ENCODE measurements around the gene TP63. TPM values are rescaled to one million over a fixed set of nuclear protein-coding genes. Genes with fewer than 3 reads are reported as not detected.

The TP63 gene
- polyA plus RNA-seq, 2 of the 4 experiments (the other 2 are of a cell fraction), result 1.5 to 5.4 TPM

DNA sequence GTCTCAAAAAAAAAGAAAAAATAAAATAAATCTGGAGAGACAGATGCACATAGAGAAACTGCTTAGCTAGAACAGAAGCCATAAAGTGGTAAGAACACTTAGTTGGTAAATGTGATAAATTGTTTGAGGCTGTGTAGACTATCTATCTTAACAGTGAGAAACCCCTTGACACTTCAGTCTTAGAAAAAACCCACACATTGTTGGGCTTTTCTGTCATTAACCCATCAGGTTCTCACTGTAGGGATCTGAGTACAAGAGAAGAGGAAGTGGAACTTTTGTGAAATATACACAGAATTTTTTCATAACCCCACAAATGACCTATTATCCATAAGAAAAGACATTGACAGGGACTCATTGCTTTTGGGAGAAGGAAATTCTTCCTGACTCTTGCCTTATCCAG lies 24.4 kb downstream of the TP63 start:
- Histone ChIP-seq H3K9me3 (peaks cover 10% of the 10 kb centered on the region; the same call in 2 of the 3 replicates), H3K27ac (no peak overlapping the region), H3K4me3 (no peak overlapping the region), H3K4me2 (no peak overlapping the region), H3K4me1 (no peaks in the 10 kb centered on the region)
- ATAC-seq, result no peak
- DNase-seq (ENCODE audit: low read depth in 1 of 2, low spot score in 1 of 2), result no peak
- ChIA-PET POLR2A (no interaction called here), CTCF (no interaction called here)
- TF ChIP-seq JUN (IDR thresholded peaks at IDR 0.05) (no peak), TP53 (CRISPR knock-in tag; IDR thresholded peaks at IDR 0.05) (no peak), CEBPB (IDR thresholded peaks at IDR 0.05) (no peak)
- TF ChIP-seq, protein P1, sequence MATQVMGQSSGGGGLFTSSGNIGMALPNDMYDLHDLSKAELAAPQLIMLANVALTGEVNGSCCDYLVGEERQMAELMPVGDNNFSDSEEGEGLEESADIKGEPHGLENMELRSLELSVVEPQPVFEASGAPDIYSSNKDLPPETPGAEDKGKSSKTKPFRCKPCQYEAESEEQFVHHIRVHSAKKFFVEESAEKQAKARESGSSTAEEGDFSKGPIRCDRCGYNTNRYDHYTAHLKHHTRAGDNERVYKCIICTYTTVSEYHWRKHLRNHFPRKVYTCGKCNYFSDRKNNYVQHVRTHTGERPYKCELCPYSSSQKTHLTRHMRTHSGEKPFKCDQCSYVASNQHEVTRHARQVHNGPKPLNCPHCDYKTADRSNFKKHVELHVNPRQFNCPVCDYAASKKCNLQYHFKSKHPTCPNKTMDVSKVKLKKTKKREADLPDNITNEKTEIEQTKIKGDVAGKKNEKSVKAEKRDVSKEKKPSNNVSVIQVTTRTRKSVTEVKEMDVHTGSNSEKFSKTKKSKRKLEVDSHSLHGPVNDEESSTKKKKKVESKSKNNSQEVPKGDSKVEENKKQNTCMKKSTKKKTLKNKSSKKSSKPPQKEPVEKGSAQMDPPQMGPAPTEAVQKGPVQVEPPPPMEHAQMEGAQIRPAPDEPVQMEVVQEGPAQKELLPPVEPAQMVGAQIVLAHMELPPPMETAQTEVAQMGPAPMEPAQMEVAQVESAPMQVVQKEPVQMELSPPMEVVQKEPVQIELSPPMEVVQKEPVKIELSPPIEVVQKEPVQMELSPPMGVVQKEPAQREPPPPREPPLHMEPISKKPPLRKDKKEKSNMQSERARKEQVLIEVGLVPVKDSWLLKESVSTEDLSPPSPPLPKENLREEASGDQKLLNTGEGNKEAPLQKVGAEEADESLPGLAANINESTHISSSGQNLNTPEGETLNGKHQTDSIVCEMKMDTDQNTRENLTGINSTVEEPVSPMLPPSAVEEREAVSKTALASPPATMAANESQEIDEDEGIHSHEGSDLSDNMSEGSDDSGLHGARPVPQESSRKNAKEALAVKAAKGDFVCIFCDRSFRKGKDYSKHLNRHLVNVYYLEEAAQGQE (IDR thresholded peaks at IDR 0.05), result no peak
- TF ChIP-seq, protein P2, sequence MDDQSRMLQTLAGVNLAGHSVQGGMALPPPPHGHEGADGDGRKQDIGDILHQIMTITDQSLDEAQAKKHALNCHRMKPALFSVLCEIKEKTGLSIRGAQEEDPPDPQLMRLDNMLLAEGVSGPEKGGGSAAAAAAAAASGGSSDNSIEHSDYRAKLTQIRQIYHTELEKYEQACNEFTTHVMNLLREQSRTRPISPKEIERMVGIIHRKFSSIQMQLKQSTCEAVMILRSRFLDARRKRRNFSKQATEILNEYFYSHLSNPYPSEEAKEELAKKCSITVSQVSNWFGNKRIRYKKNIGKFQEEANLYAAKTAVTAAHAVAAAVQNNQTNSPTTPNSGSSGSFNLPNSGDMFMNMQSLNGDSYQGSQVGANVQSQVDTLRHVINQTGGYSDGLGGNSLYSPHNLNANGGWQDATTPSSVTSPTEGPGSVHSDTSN (IDR thresholded peaks at IDR 0.05), result no peak
- no peak for FAIRE-seq

DNA sequence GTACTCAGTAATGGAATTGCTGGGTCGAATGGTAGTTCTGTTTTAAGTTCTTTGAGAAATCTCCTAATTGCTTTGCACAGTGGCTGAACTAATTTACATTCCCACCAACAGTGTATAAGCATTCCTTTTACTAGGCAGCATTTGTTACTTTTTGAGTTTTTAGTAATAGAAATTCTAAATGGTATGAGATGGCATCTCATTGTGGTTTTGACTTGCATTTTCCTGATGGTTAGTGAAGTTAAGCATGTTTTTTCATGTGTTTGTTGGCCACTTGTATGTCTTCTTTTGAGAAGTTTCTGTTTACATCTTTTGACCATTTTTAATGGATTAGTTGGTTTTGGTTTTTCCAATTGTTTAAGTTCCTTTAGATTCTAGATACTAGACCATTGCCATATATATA lies 28.4 kb downstream of the TP63 start:
- Histone ChIP-seq H3K9me3 (peaks cover 10% of the 10 kb centered on the region; the same call in 2 of the 3 replicates), H3K27ac (no peak overlapping the region), H3K4me2 (no peak overlapping the region), H3K4me3 (no peak overlapping the region), H3K4me1 (peaks cover 12% of the 10 kb centered on the region)
- TF ChIP-seq SREBF2 (IDR thresholded peaks at IDR 0.05), result no peak
- TF ChIP-seq ZNF302 (CRISPR knock-in tag; IDR thresholded peaks at IDR 0.05), result no peak
- no peak for TF ChIP-seq POLR2A (IDR thresholded peaks at IDR 0.05; ENCODE audit: low read length)
- TF ChIP-seq MAZ (IDR thresholded peaks at IDR 0.05; ENCODE audit: borderline replicate concordance, low read depth, low read length), result no peak
- TF ChIP-seq, protein P3, sequence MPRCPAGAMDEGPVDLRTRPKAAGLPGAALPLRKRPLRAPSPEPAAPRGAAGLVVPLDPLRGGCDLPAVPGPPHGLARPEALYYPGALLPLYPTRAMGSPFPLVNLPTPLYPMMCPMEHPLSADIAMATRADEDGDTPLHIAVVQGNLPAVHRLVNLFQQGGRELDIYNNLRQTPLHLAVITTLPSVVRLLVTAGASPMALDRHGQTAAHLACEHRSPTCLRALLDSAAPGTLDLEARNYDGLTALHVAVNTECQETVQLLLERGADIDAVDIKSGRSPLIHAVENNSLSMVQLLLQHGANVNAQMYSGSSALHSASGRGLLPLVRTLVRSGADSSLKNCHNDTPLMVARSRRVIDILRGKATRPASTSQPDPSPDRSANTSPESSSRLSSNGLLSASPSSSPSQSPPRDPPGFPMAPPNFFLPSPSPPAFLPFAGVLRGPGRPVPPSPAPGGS (IDR thresholded peaks at IDR 0.05), result no peak
- no peak for TF ChIP-seq PHF8 (IDR thresholded peaks at IDR 0.05; ENCODE audit: borderline replicate concordance, low read depth)
- TF ChIP-seq HDAC2 (IDR thresholded peaks at IDR 0.05), result no peak
- no peak for TF ChIP-seq NFE2L2 (conservative IDR thresholded peaks at IDR 0.05; ENCODE audit: low read length)
- TF ChIP-seq, protein P4, sequence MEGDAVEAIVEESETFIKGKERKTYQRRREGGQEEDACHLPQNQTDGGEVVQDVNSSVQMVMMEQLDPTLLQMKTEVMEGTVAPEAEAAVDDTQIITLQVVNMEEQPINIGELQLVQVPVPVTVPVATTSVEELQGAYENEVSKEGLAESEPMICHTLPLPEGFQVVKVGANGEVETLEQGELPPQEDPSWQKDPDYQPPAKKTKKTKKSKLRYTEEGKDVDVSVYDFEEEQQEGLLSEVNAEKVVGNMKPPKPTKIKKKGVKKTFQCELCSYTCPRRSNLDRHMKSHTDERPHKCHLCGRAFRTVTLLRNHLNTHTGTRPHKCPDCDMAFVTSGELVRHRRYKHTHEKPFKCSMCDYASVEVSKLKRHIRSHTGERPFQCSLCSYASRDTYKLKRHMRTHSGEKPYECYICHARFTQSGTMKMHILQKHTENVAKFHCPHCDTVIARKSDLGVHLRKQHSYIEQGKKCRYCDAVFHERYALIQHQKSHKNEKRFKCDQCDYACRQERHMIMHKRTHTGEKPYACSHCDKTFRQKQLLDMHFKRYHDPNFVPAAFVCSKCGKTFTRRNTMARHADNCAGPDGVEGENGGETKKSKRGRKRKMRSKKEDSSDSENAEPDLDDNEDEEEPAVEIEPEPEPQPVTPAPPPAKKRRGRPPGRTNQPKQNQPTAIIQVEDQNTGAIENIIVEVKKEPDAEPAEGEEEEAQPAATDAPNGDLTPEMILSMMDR (IDR thresholded peaks at IDR 0.05), result no peak
- TF ChIP-seq EHF (CRISPR knock-in tag; IDR thresholded peaks at IDR 0.05), result no peak
- TF ChIP-seq, protein P5, sequence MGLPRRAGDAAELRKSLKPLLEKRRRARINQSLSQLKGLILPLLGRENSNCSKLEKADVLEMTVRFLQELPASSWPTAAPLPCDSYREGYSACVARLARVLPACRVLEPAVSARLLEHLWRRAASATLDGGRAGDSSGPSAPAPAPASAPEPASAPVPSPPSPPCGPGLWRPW (IDR thresholded peaks at IDR 0.05), result no peak
- TF ChIP-seq RAD21 (conservative IDR thresholded peaks at IDR 0.05 in 1 of 2, IDR thresholded peaks at IDR 0.05 in 1 of 2), result no peak
- no peak for TF ChIP-seq MYC (IDR thresholded peaks at IDR 0.05; ENCODE audit: borderline replicate concordance, low read length)
- TF ChIP-seq BHLHE40 (IDR thresholded peaks at IDR 0.05; ENCODE audit: low read depth, low read length), result no peak
- TF ChIP-seq NR3C1 (IDR thresholded peaks at IDR 0.05), result no peak
- no peak for TF ChIP-seq TFCP2L1 (CRISPR knock-in tag; IDR thresholded peaks at IDR 0.05)
- TF ChIP-seq JUNB (IDR thresholded peaks at IDR 0.05), result no peak
- ATAC-seq (no peak), FAIRE-seq (no peak), DNase-seq (ENCODE audit: low read depth in 1 of 2, low spot score in 1 of 2) (no peak)
- WGBS (ENCODE audit: missing lambda C conversion rate), result 68% methylated on average over 1 of the region's 1 CpG
- ChIA-PET CTCF (no interaction called here), POLR2A (no interaction called here)

All from A549 (cell line).